ENCODE results near the gene CCER1. TPM values are rescaled to one million over a fixed set of nuclear protein-coding genes. Genes with fewer than 3 reads are reported as not detected.

Gene CCER1
- total RNA-seq, 1 donor from 2014 or later: not detected

DNA sequence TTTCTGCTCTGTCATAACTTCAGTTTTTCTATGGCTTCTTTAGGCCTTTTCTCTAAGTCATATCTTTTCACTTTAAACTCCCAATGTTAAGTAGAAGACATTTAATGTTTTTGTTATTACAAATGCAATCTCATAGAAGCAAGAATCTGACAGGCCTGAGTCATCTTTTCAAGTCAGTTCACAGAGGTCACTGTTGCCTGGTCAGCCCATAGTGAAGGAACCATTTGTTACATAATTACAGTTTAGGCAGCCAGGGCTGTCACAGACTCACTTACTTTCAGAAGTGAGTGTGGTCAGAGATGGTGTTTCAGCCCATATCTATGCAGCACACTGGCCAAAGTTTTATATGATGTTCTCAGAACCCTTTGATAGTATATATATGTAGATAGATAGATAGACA, 46.5 kb downstream of the CCER1 start:
- no peaks in the 10 kb centered on the region for H3K27me3 ChIP-seq (ENCODE audit: control insufficient read depth, insufficient read depth, low read length)
- no peak for FAIRE-seq

GRCh38 chr12:90905691-90906370, 49.1 kb downstream of the CCER1 start:
- FAIRE-seq (no peak), DNase-seq (ENCODE audit: low read depth) (peak; percentile 95)
- H3K4me3 ChIP-seq (ENCODE audit: low read depth, low read length): no peak overlapping the region
- TF ChIP-seq, protein P1, sequence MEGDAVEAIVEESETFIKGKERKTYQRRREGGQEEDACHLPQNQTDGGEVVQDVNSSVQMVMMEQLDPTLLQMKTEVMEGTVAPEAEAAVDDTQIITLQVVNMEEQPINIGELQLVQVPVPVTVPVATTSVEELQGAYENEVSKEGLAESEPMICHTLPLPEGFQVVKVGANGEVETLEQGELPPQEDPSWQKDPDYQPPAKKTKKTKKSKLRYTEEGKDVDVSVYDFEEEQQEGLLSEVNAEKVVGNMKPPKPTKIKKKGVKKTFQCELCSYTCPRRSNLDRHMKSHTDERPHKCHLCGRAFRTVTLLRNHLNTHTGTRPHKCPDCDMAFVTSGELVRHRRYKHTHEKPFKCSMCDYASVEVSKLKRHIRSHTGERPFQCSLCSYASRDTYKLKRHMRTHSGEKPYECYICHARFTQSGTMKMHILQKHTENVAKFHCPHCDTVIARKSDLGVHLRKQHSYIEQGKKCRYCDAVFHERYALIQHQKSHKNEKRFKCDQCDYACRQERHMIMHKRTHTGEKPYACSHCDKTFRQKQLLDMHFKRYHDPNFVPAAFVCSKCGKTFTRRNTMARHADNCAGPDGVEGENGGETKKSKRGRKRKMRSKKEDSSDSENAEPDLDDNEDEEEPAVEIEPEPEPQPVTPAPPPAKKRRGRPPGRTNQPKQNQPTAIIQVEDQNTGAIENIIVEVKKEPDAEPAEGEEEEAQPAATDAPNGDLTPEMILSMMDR (IDR thresholded peaks at IDR 0.05; ENCODE audit: insufficient read depth, low read length, severe bottlenecking): no peak
- H3K27me3 ChIP-seq (ENCODE audit: control insufficient read depth, insufficient read depth, low read length): no peaks in the 10 kb centered on the region
- no peaks in the 10 kb centered on the region for H3K36me3 ChIP-seq (ENCODE audit: control insufficient read depth, insufficient read depth, low read length)

More for the DNA sequence above, 46.5 kb downstream of the CCER1 start:
- Histone ChIP-seq H3K36me3 (ENCODE audit: control insufficient read depth, insufficient read depth, low read length) (no peaks in the 10 kb centered on the region), H3K4me3 (ENCODE audit: low read depth, low read length) (no peak overlapping the region)
- TF ChIP-seq, protein P1 (IDR thresholded peaks at IDR 0.05; ENCODE audit: insufficient read depth, low read length, severe bottlenecking): no peak
- DNase-seq (ENCODE audit: low read depth): peak; percentile 49

- no peak overlapping the region for H3K4me3 ChIP-seq (ENCODE audit: low read depth, low read length)
- DNase-seq (ENCODE audit: low read depth): no peak
- H3K27me3 ChIP-seq (ENCODE audit: control insufficient read depth, insufficient read depth, low read length): no peaks in the 10 kb centered on the region
- no peaks in the 10 kb centered on the region for H3K36me3 ChIP-seq (ENCODE audit: control insufficient read depth, insufficient read depth, low read length)
- TF ChIP-seq, protein P1 (IDR thresholded peaks at IDR 0.05; ENCODE audit: insufficient read depth, low read length, severe bottlenecking): no peak
- no peak for FAIRE-seq
Observed at GRCh38 chr12:90902596-90902995, 52.4 kb downstream of the CCER1 start.

Other genes starting within 250 kb of the CCER1 start
- not detected in 2 replicates for gene EPYC, start 49.8 kb upstream of the CCER1 start, total RNA-seq
- gene KERA, start 102.8 kb upstream of the CCER1 start, total RNA-seq: not detected in 2 replicates
- 0.38 and 14.2 TPM in 2 replicates for gene LUM, start 156.3 kb upstream of the CCER1 start, total RNA-seq
- gene DCN, start 227.6 kb upstream of the CCER1 start, total RNA-seq: 2.7 and 32.6 TPM in 2 replicates

Measured in bronchial epithelial cell (primary cell).